GM12874 (cell line): ENCODE data around the gene EPHB2.

ENCODE experiments used
- CTCF ChIP-seq: IDR thresholded peaks from 2 replicates; pipeline ENCODE4 v1.5.1; 2011; ENCODE audit warnings: low read depth, mild to moderate bottlenecking, control low read depth, low read length, moderate library complexity; ENCODE audit not compliant: insufficient read depth

The EPHB2 gene

GRCh38 chr1:22832414-22832786 lies 121.8 kb downstream of the EPHB2 start:
- TF ChIP-seq CTCF = no peak

GRCh38 chr1:22833699-22834098 lies 123.1 kb downstream of the EPHB2 start:
- TF ChIP-seq CTCF = no peak

DNA sequence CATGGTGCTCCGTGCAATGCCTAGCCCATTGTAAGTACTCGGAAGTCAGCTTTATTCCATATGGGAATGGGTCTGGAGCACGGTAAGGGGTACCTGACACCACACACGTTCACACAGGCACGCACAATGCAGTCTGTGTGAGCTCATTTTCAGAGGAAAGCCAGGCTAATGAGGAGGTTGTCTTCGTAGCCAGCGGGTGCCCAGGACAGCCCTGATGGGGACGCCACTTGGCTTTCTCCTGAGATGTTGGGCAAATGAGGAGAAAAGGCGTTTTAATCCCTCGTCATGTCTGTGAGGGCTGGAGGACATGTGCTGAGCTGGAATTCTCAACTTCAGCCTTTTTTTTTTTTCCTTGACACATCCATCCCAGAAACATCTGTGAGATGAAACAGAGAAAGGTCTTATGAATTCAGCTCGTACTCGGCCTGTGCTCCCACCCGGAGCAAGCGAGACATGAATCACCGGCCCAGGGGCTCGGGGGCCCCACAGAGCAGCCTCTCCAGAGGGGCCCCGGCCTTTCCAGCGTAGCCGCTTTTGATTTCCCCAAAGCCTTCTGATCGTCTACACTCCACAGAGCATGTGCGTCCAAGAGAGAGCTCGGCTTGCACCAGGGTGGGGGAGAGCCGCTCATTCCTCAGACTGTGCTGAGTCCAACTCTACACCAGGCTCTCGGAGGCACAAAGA lies 125.1 kb downstream of the EPHB2 start:
- TF ChIP-seq CTCF = no peak

- TF ChIP-seq CTCF = no peak
These were observed 126.2 kb downstream of the EPHB2 start for GRCh38 chr1:22836850-22837249.

DNA sequence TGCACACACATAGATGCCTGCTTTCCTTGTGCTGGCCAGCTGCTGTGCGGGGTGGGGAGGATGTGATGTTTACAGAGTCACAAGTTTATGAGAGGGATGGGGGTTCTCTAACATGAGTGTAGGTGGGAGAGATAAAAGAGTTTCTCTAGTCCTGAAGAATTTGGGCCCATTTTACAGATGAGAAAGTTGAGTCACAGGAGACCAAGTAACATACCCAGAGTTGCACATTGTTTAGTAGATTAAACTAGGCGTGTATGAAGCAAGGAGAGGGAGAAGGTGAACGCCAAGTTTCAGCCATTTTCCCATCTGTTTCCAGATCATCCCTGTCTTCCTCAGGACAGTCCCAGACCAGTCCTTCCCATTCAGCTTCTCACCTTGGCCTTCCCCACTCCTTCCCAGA lies 126.7 kb downstream of the EPHB2 start:
- TF ChIP-seq CTCF = no peak

- TF ChIP-seq CTCF = no peak
These were observed 128.3 kb downstream of the EPHB2 start for GRCh38 chr1:22838965-22839364.

- no peak for TF ChIP-seq CTCF
These were observed 129.2 kb downstream of the EPHB2 start for GRCh38 chr1:22839806-22840205.
